Stomach (tissue), 4 donors: Measurements from ENCODE around the gene NPAT.

ENCODE experiments used
- POLR2A ChIP-seq, 4 donors: fragments of 450-650 bp; IDR thresholded peaks; one replicate each; pipeline ENCODE4 v1.6.1; 2016; ENCODE audit warnings: antibody characterized with exemption in 4 of 4, control low read depth in 2 of 4, mild to moderate bottlenecking in 1 of 4, moderate library complexity in 1 of 4
- POLR2AphosphoS5 ChIP-seq, 3 donors: sonication (generic); formaldehyde crosslinking; IDR thresholded peaks; one replicate each; pipeline ENCODE4 v1.6.1; 2016; ENCODE audit warnings: antibody characterized with exemption in 3 of 3
- TF ChIP-seq, protein P1 (sequence below), 7 experiments: fragments of 450-650 bp in 4 of 7; fragments of 200-600 bp in 3 of 7; sonication (generic) in 3 of 7; IDR thresholded peaks; one replicate each; pipeline ENCODE4 v1.5.1; 2016 to 2019; ENCODE audit warnings: antibody characterized with exemption in 7 of 7, control low read depth in 2 of 7, mild to moderate bottlenecking in 1 of 7

DNA sequence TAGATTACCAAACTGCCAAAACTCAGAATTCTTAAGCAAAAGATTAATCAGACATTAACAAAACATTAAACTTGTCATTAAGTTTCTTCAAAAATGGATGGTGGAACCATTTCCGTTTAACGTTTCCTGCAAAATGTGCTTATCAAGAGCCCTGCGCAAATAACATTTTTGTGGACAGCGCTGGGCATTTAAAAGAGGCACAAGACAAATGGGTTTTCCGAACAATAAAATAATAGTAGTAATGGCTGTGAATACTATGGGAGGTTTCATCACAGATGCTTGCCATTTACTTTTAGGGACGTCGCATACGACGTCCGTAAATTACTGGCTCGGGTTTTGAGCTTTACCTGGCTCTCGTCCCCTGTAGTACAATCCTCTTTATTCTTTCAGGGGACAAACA is 1.1 kb downstream of the NPAT start:
- TF ChIP-seq, protein P1, sequence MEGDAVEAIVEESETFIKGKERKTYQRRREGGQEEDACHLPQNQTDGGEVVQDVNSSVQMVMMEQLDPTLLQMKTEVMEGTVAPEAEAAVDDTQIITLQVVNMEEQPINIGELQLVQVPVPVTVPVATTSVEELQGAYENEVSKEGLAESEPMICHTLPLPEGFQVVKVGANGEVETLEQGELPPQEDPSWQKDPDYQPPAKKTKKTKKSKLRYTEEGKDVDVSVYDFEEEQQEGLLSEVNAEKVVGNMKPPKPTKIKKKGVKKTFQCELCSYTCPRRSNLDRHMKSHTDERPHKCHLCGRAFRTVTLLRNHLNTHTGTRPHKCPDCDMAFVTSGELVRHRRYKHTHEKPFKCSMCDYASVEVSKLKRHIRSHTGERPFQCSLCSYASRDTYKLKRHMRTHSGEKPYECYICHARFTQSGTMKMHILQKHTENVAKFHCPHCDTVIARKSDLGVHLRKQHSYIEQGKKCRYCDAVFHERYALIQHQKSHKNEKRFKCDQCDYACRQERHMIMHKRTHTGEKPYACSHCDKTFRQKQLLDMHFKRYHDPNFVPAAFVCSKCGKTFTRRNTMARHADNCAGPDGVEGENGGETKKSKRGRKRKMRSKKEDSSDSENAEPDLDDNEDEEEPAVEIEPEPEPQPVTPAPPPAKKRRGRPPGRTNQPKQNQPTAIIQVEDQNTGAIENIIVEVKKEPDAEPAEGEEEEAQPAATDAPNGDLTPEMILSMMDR (IDR thresholded peaks at IDR 0.05): no peak
- TF ChIP-seq POLR2A (IDR thresholded peaks at IDR 0.05): no peak
- no peak for TF ChIP-seq POLR2AphosphoS5 (IDR thresholded peaks at IDR 0.05)
